OCI-LY1 (cell line): Measurements from ENCODE around the gene KIAA1328.

ENCODE experiments used
- H2AFZ ChIP-seq: fragments of 200-600 bp; sonication (generic), shearing (Covaris generic); 2 replicates; pipeline ENCODE4 v1.6.0; 2014; ENCODE audit warnings: antibody characterized with exemption, mild to moderate bottlenecking, low read length
- H3F3A ChIP-seq: fragments of 200-600 bp; sonication (generic), shearing (Covaris generic); 2 replicates; pipeline ENCODE4 v1.6.0; 2014; ENCODE audit warnings: mild to moderate bottlenecking, antibody characterized with exemption, low read length, moderate library complexity; ENCODE audit not compliant: insufficient read depth
- H3K27ac ChIP-seq: fragments of 200-600 bp; sonication (generic); 2 replicates; pipeline ENCODE4 v1.5.1; 2014; ENCODE audit warnings: low read length, mixed run types, mild to moderate bottlenecking, low read depth; ENCODE audit not compliant: poor library complexity, severe bottlenecking
- H3K27me3 ChIP-seq: fragments of 200-600 bp; sonication (generic); 2 replicates; pipeline ENCODE4 v1.6.0; 2014; ENCODE audit warnings: antibody characterized with exemption, mild to moderate bottlenecking, low read length, moderate library complexity; ENCODE audit not compliant: insufficient read depth
- H3K36me3 ChIP-seq: fragments of 200-600 bp; sonication (generic); 2 replicates; pipeline ENCODE4 v1.6.1; 2014; ENCODE audit warnings: mild to moderate bottlenecking, antibody characterized with exemption, low read length, moderate library complexity, mixed read lengths; ENCODE audit not compliant: insufficient read depth
- H3K4me1 ChIP-seq: fragments of 200-600 bp; sonication (generic); 2 replicates; pipeline ENCODE4 v1.5.1; 2014; ENCODE audit warnings: mild to moderate bottlenecking, low read length, moderate library complexity; ENCODE audit not compliant: insufficient read depth, severe bottlenecking
- H3K4me2 ChIP-seq: fragments of 200-600 bp; sonication (generic), shearing (Covaris generic); 2 replicates; pipeline ENCODE4 v1.6.1; 2014; ENCODE audit warnings: low read length
- H3K4me3 ChIP-seq: fragments of 200-600 bp; sonication (generic); 2 replicates; pipeline ENCODE4 v1.5.1; 2014; ENCODE audit warnings: low read length, low read depth, mild to moderate bottlenecking, mixed read lengths; ENCODE audit not compliant: poor library complexity, severe bottlenecking
- H3K79me2 ChIP-seq: fragments of 200-600 bp; shearing (Covaris generic); 2 replicates; pipeline ENCODE4 v1.6.1; 2016; ENCODE audit warnings: mixed run types, low read length, mixed read lengths; ENCODE audit not compliant: insufficient read depth
- H3K9ac ChIP-seq: fragments of 200-600 bp; sonication (generic), shearing (Covaris generic); 2 replicates; pipeline ENCODE4 v1.6.1; 2014; ENCODE audit warnings: mild to moderate bottlenecking, low read length, mixed read lengths
- H3K9me2 ChIP-seq: fragments of 200-600 bp; sonication (generic), shearing (Covaris generic); 2 replicates; pipeline ENCODE4 v1.6.1; 2014; ENCODE audit warnings: low read depth, mild to moderate bottlenecking, low read length, mixed read lengths
- H3K9me3 ChIP-seq: fragments of 200-600 bp; shearing (Covaris generic); 2 replicates; pipeline ENCODE4 v1.6.1; 2014; ENCODE audit warnings: low read length, mixed read lengths
- H4K20me1 ChIP-seq: fragments of 200-600 bp; sonication (generic), shearing (Covaris generic); 2 replicates; pipeline ENCODE4 v1.6.0; 2016; ENCODE audit warnings: mild to moderate bottlenecking, low read length; ENCODE audit not compliant: insufficient read depth
- CTCF ChIP-seq: fragments of 200-600 bp; sonication (generic), shearing (Covaris generic); IDR thresholded peaks from 2 replicates; pipeline ENCODE4 v1.5.1; 2017; ENCODE audit warnings: mild to moderate bottlenecking, antibody characterized with exemption, low read length, moderate library complexity, mixed read lengths
- EZH2 ChIP-seq: fragments of 200-600 bp; sonication (generic), shearing (Covaris generic); IDR thresholded peaks from 2 replicates; pipeline ENCODE4 v1.8.0; 2017; ENCODE audit warnings: borderline replicate concordance, mixed run types, mild to moderate bottlenecking, antibody characterized with exemption, low read length, moderate library complexity, mixed read lengths

Gene KIAA1328

GRCh38 chr18:37253394-37254235, 424.7 kb downstream of the KIAA1328 start:
- Histone ChIP-seq H3K4me2 (no peak overlapping the region), H3K27me3 (no peaks in the 10 kb centered on the region)

GRCh38 chr18:37254236-37254754, 425.4 kb downstream of the KIAA1328 start:
- Histone ChIP-seq H3K4me1 (no peaks in the 10 kb centered on the region), H3K4me3 (peak overlapping the region; percentile 37), H4K20me1 (no peaks in the 10 kb centered on the region), H3F3A (no peaks in the 10 kb centered on the region), H2AFZ (no peak overlapping the region), H3K9me3 (no peaks in the 10 kb centered on the region), H3K27ac (no peak overlapping the region), H3K79me2 (no peaks in the 10 kb centered on the region), H3K9ac (no peak overlapping the region), H3K36me3 (no peaks in the 10 kb centered on the region), H3K27me3 (no peaks in the 10 kb centered on the region), H3K9me2 (no peaks in the 10 kb centered on the region), H3K4me2 (peak overlapping the region; percentile 44; the same call in 1 of the 2 replicates)
- no peak for TF ChIP-seq EZH2
- no peak for TF ChIP-seq CTCF

More at GRCh38 chr18:37253394-37254235, 424.7 kb downstream of the KIAA1328 start:
- H4K20me1 ChIP-seq: no peaks in the 10 kb centered on the region
- no peak overlapping the region for H3K27ac ChIP-seq
- H3K4me1 ChIP-seq: no peaks in the 10 kb centered on the region
- H3K4me3 ChIP-seq: no peak overlapping the region
- TF ChIP-seq CTCF (no peak), EZH2 (no peak)
- H3K9me3 ChIP-seq: no peaks in the 10 kb centered on the region
- H2AFZ ChIP-seq: no peak overlapping the region
- no peaks in the 10 kb centered on the region for H3F3A ChIP-seq
- no peaks in the 10 kb centered on the region for H3K9me2 ChIP-seq
- no peaks in the 10 kb centered on the region for H3K36me3 ChIP-seq
- no peak overlapping the region for H3K9ac ChIP-seq
- H3K79me2 ChIP-seq: no peaks in the 10 kb centered on the region

- H2AFZ ChIP-seq: no peak overlapping the region
- H3K4me2 ChIP-seq: no peak overlapping the region
- no peaks in the 10 kb centered on the region for H3K36me3 ChIP-seq
- no peak for TF ChIP-seq EZH2
- no peak for TF ChIP-seq CTCF
- no peaks in the 10 kb centered on the region for H3K4me1 ChIP-seq
- no peaks in the 10 kb centered on the region for H3K27me3 ChIP-seq
- no peaks in the 10 kb centered on the region for H3F3A ChIP-seq
- H3K9me3 ChIP-seq: no peaks in the 10 kb centered on the region
- H3K4me3 ChIP-seq: no peak overlapping the region
- no peaks in the 10 kb centered on the region for H3K79me2 ChIP-seq
- H3K9me2 ChIP-seq: no peaks in the 10 kb centered on the region
- H3K27ac ChIP-seq: no peak overlapping the region
- H4K20me1 ChIP-seq: no peaks in the 10 kb centered on the region
- no peak overlapping the region for H3K9ac ChIP-seq
These were observed 426.0 kb downstream of the KIAA1328 start for GRCh38 chr18:37254973-37255372.
